GM10847 (cell line): ENCODE results near the gene POFUT1.

Experiments used
- POLR2A ChIP-seq: IDR thresholded peaks from 2 replicates; pipeline ENCODE4 v1.6.1; 2011; ENCODE audit not compliant: insufficient read length; ENCODE audit errors: extremely low read depth

The POFUT1 gene

GRCh38 chr20:32207626-32208498, at the start of gene POFUT1, which contains the start of gene PLAGL2:
Gene POFUT1 (plus strand): TSS chr20:32207880. CDS start chr20:32207942, 62 bp downstream.
Gene PLAGL2 (minus strand): TSS chr20:32207743. CDS start chr20:32202178, 5,565 bp downstream.
- TF ChIP-seq POLR2A = peak; percentile 83

GRCh38 chr20:32158351-32158750, 49.3 kb upstream of the POFUT1 start:
- no peak for TF ChIP-seq POLR2A

- no peak for TF ChIP-seq POLR2A
Measured at GRCh38 chr20:32158943-32159660, 48.6 kb upstream of the POFUT1 start.

- TF ChIP-seq POLR2A = no peak
Measured at GRCh38 chr20:32159766-32160221, 47.9 kb upstream of the POFUT1 start.

- no peak for TF ChIP-seq POLR2A
Measured at GRCh38 chr20:32160341-32160740, 47.3 kb upstream of the POFUT1 start.

GRCh38 chr20:32162351-32162750, 45.3 kb upstream of the POFUT1 start:
- no peak for TF ChIP-seq POLR2A

- TF ChIP-seq POLR2A = no peak
Measured at GRCh38 chr20:32163951-32164350, 43.7 kb upstream of the POFUT1 start.

GRCh38 chr20:32164984-32165735, 42.5 kb upstream of the POFUT1 start:
- TF ChIP-seq POLR2A = no peak

- no peak for TF ChIP-seq POLR2A
Measured at GRCh38 chr20:32165836-32166545, 41.7 kb upstream of the POFUT1 start.

- no peak for TF ChIP-seq POLR2A
Measured at GRCh38 chr20:32167552-32167951, 40.1 kb upstream of the POFUT1 start.

- TF ChIP-seq POLR2A = no peak
Measured at GRCh38 chr20:32168184-32168910, 39.3 kb upstream of the POFUT1 start.

- TF ChIP-seq POLR2A = no peak
Measured at GRCh38 chr20:32179515-32179914, 28.2 kb upstream of the POFUT1 start.

GRCh38 chr20:32179934-32180333, 27.7 kb upstream of the POFUT1 start:
- TF ChIP-seq POLR2A = no peak

- TF ChIP-seq POLR2A = no peak
Measured at GRCh38 chr20:32181606-32182005, 26.1 kb upstream of the POFUT1 start.
